CD14-positive monocyte (primary cell): ENCODE data around the gene MAP3K6. TPM values are rescaled to one million over a fixed set of nuclear protein-coding genes. Genes with fewer than 3 reads are reported as not detected.

Experiments
- DNase-seq, 3 donors: peaks; one replicate each; pipeline ENCODE4 v3.0.0-alpha.2; 2011 to 2022
- H2AFZ ChIP-seq: 2 replicates; pipeline ENCODE4 v1.6.0; 2012; ENCODE audit warnings: mild to moderate bottlenecking, low read depth, low read length, inconsistent platforms; ENCODE audit not compliant: insufficient read depth, poor library complexity, severe bottlenecking
- H3K27ac ChIP-seq, 2 donors: 1 replicate in 1 of 2; 2 replicates in 1 of 2; pipeline ENCODE4 v1.5.1; 2012 to 2013; ENCODE audit warnings: low read length in 2 of 2, control low read depth in 1 of 2, inconsistent platforms in 1 of 2, low read depth in 1 of 2, mild to moderate bottlenecking in 1 of 2
- H3K27me3 ChIP-seq, 2 donors: one replicate each; pipeline versions ENCODE4 v1.6.0 to v1.6.1; 2011 to 2013; ENCODE audit warnings: low read length in 2 of 2; ENCODE audit not compliant: control insufficient read depth in 2 of 2, insufficient read depth in 2 of 2
- H3K36me3 ChIP-seq, 2 donors: replicated peaks in 1 of 2; 1 replicate in 1 of 2; 2 replicates in 1 of 2; pipeline versions ENCODE4 v1.5.1 to v1.6.1; 2012 to 2013; ENCODE audit warnings: low read length in 2 of 2, control low read depth in 1 of 2, inconsistent platforms in 1 of 2, mild to moderate bottlenecking in 1 of 2; ENCODE audit not compliant: insufficient read depth in 2 of 2, control insufficient read depth in 1 of 2
- H3K4me1 ChIP-seq, 2 donors: 1 replicate in 1 of 2; 2 replicates in 1 of 2; pipeline versions ENCODE4 v1.5.1 to v1.6.1; 2012 to 2013; ENCODE audit warnings: low read length in 2 of 2, control low read depth in 1 of 2, inconsistent platforms in 1 of 2, mild to moderate bottlenecking in 1 of 2, moderate library complexity in 1 of 2; ENCODE audit not compliant: insufficient read depth in 2 of 2, control insufficient read depth in 1 of 2
- H3K4me2 ChIP-seq: replicated peaks from 2 replicates; pipeline ENCODE3; 2012; ENCODE audit warnings: low read length, moderate library complexity, mild to moderate bottlenecking; ENCODE audit not compliant: poor library complexity, severe bottlenecking; ENCODE audit errors: extremely low read depth
- H3K4me3 ChIP-seq, 3 experiments: fragments of 200-600 bp in 1 of 3; sonication (generic) in 1 of 3; replicated peaks in 1 of 3; 1 replicate in 2 of 3; 2 replicates in 1 of 3; pipeline ENCODE4 v1.5.1; 2011 to 2013; ENCODE audit warnings: low read length in 3 of 3, mild to moderate bottlenecking in 3 of 3, control low read depth in 2 of 3, low read depth in 2 of 3, inconsistent platforms in 1 of 3, moderate library complexity in 1 of 3
- H3K79me2 ChIP-seq: 2 replicates; pipeline ENCODE4 v1.6.0; 2012; ENCODE audit warnings: mild to moderate bottlenecking, control low read depth, inconsistent platforms, low read length, moderate library complexity; ENCODE audit not compliant: insufficient read depth
- H3K9ac ChIP-seq: 2 replicates; pipeline ENCODE4 v1.6.0; 2017; ENCODE audit warnings: low read length, mild to moderate bottlenecking; ENCODE audit not compliant: insufficient read depth, poor library complexity, severe bottlenecking
- H3K9me3 ChIP-seq, 2 donors: replicated peaks in 1 of 2; 1 replicate in 1 of 2; 2 replicates in 1 of 2; pipeline versions ENCODE4 v1.5.1 to v1.6.1; 2012 to 2013; ENCODE audit warnings: low read length in 2 of 2, control low read depth in 1 of 2; ENCODE audit not compliant: control insufficient read depth in 1 of 2, insufficient read depth in 1 of 2
- H4K20me1 ChIP-seq: 2 replicates; pipeline ENCODE4 v1.6.0; 2012; ENCODE audit warnings: mild to moderate bottlenecking, low read length, control low read depth, moderate library complexity; ENCODE audit not compliant: insufficient read depth
- H3K27ac Mint-ChIP-seq, 7 donors: one replicate each; pipeline ENCODE4 v1.8.0; 2020; ENCODE audit warnings: mild to moderate bottlenecking in 7 of 7, mixed read lengths in 7 of 7, moderate library complexity in 6 of 7, inconsistent platforms in 2 of 7
- H3K27me3 Mint-ChIP-seq, 3 donors: one replicate each; pipeline ENCODE4 v1.8.0; 2021 to 2022; ENCODE audit warnings: low read depth in 3 of 3, mild to moderate bottlenecking in 3 of 3, mixed read lengths in 3 of 3, moderate library complexity in 3 of 3, inconsistent platforms in 1 of 3
- H3K36me3 Mint-ChIP-seq, 2 donors: one replicate each; pipeline ENCODE4 v1.8.0; 2020; ENCODE audit warnings: mixed read lengths in 2 of 2, inconsistent platforms in 1 of 2, mild to moderate bottlenecking in 1 of 2
- H3K4me1 Mint-ChIP-seq: one replicate; pipeline ENCODE4 v1.8.0; 2020; ENCODE audit warnings: mild to moderate bottlenecking, mixed read lengths
- H3K4me3 Mint-ChIP-seq, 2 donors: one replicate each; pipeline ENCODE4 v1.8.0; 2020; ENCODE audit warnings: mild to moderate bottlenecking in 2 of 2, mixed read lengths in 2 of 2, moderate library complexity in 1 of 2
- H3K9me3 Mint-ChIP-seq, 7 donors: one replicate each; pipeline ENCODE4 v1.8.0; 2020 to 2022; ENCODE audit warnings: mixed read lengths in 7 of 7, mild to moderate bottlenecking in 6 of 7, moderate library complexity in 6 of 7, inconsistent platforms in 2 of 7
- CTCF ChIP-seq: fragments of 200-600 bp; IDR thresholded peaks from one replicate; pipeline ENCODE4 v1.8.0; 2022; ENCODE audit warnings: antibody characterized with exemption, mild to moderate bottlenecking
- WGBS: methylation state at CpG from one replicate; pipeline ENCODE4 v1.1.5; 2013; ENCODE audit warnings: missing lambda C conversion rate; ENCODE audit not compliant: insufficient coverage; 5-methylcytosine and 5-hydroxymethylcytosine counted together
- intact Hi-C, 2 donors: fragments of 100-400 bp; cut with micrococcal nuclease; formaldehyde crosslinking; loops; one replicate each; pipeline versions ENCODE4 v1.15.0 to v1.15.1; 2023
- polyA plus RNA-seq, 3 donors: library from polyadenylated mRNA; depleted of rRNA in 1 of 3; unstranded in 2 of 3; stranded (reverse) in 1 of 3; fragments of 300-500 nt in 2 of 3; fragments of >200 nt in 1 of 3; fragmentation: Illumina TruSeq in 2 of 3; gene quantifications; 1 replicate in 2 of 3; 2 replicates in 1 of 3; pipeline ENCODE4 v1.2.3, GENCODE V29; 2012 to 2021

The MAP3K6 gene
- polyA plus RNA-seq, 3 donors, result 3.2 to 14.8 (median 6.7) TPM

DNA sequence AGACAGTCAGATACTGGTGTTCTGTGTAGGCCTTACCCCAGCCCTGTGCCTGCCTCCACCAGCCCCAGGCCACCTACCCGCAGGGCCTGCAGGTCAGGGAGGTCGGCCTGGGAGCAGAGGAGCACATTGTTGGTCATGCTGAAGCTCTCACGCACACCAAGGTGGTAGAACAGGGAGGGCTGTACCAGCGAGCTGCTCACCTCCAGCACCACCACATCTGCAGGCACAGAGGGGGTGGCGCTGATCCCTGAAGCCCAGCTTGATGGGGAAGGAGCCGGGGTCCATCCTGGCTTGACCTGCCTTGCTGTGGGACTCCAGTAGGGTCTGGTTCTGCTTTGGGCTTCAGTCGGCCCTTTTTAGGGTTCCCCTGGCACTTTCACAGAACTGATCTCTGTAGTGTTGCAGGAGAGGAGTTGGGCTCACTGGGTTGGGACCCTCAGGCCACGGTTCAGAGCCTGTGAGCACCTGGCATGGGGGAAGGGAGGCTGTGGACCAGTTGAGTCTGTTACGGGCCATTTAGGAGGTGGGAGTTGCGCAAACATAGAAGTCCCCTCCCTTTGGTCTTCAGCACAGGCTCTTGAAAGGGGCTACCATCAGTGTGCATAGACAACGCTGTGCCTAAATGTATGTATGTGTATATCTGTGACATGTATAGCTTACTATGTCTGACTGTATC, 1.9 kb downstream of the MAP3K6 start:
- Histone ChIP-seq H2AFZ (peak overlapping the region; percentile 73), H3K4me3 (peak overlapping the region in 1 of 3 experiments; percentile 84), H3K4me2 (peak overlapping the region; percentile 97), H4K20me1 (peaks cover 9% of the 10 kb centered on the region), H3K27me3 (peaks cover 0 to 11% of the 10 kb centered on the region in 2 donors), H3K9ac (no peak overlapping the region), H3K79me2 (no peaks in the 10 kb centered on the region), H3K36me3 (peaks cover 0 to 22% of the 10 kb centered on the region in 2 donors), H3K4me1 (peaks cover 56 to 67% of the 10 kb centered on the region in 2 donors), H3K27ac (peak overlapping the region in 1 of 2 donors; percentile 12), H3K9me3 (no peaks in the 10 kb centered on the region)
- Mint-ChIP-seq H3K4me3 (peak overlapping the region; percentile 86 to 94), H3K36me3 (peaks cover 13 to 36% of the 10 kb centered on the region in 2 donors), H3K9me3 (peaks cover 0 to 2% (median 0%) of the 10 kb centered on the region in 7 donors), H3K27ac (peak overlapping the region in 6 of 7 donors; percentile 46 to 98 (median 85)), H3K27me3 (peaks cover 8 to 21% (median 19%) of the 10 kb centered on the region in 3 donors), H3K4me1 (peaks cover 63% of the 10 kb centered on the region)
- DNase-seq, result no peak
- TF ChIP-seq CTCF, result no peak
- intact Hi-C loops, result no loop called here
- WGBS, result 64% methylated on average over 6 of the region's 11 CpGs

DNA sequence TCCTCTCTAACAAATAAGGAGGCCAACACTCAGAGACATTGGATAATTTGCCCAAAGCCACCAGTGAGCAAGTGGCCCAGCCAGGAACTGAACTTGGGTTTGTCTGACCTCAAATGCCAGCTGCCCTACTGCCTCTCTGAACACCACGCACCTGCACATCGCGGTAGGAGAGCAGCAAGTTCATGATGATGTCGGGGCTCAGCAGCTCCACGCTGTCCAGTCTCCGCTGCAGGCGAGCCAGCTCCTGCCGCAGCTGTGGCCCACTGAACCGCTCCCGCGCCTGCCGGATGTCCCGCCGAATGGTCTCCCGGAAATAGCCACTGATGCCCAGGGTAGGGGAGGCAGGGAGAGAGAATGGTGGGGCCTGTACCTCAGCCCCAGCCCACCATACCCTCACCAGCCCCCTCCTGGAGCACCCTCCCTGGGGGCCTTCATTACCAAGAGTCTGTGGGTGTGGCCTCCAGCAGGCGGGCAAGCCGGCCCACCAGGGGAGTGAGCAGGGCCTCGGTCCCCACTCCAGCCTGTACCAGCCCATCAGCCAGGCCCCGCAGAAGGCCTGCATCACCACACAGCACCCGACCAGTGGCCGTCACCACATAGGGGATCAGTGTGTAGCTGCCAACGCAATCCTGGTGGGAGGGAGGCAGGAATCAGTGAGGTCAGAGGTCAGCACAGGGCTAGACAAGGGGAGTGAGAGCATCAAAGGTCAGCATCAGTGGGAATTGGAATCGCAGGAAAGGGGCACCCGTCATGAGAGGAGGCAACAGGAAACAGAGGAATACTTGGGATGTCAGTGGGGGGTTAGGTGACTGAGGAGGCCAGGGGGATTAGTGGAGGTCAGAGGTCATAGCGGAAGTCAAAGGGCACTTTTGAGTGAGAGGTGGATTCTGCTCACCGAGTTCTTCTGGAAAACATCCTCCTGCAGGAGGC, 2.7 kb downstream of the MAP3K6 start:
- Mint-ChIP-seq H3K27me3 (peaks cover 15 to 29% (median 27%) of the 10 kb centered on the region in 3 donors), H3K4me3 (no peak overlapping the region), H3K27ac (peak overlapping the region in 2 of 7 donors; percentile 72 to 73), H3K9me3 (peaks cover 0 to 2% (median 0%) of the 10 kb centered on the region in 7 donors), H3K4me1 (peaks cover 57% of the 10 kb centered on the region), H3K36me3 (peaks cover 18 to 44% of the 10 kb centered on the region in 2 donors)
- no peak overlapping the region for H3K4me2 ChIP-seq
- no peak for TF ChIP-seq CTCF
- H3K9me3 ChIP-seq, result no peaks in the 10 kb centered on the region
- 93% methylated on average over 14 of the region's 26 CpGs for WGBS
- H3K79me2 ChIP-seq, result no peaks in the 10 kb centered on the region
- H3K27ac ChIP-seq, result no peak overlapping the region
- no peak overlapping the region for H3K4me3 ChIP-seq
- peaks cover 15% of the 10 kb centered on the region for H4K20me1 ChIP-seq
- intact Hi-C loops, result no loop called here
- H3K4me1 ChIP-seq, result peaks cover 48 to 62% of the 10 kb centered on the region in 2 donors
- no peak overlapping the region for H3K9ac ChIP-seq
- DNase-seq, result no peak
- no peak overlapping the region for H2AFZ ChIP-seq
- H3K27me3 ChIP-seq, result peaks cover 0 to 18% of the 10 kb centered on the region in 2 donors
- peaks cover 0 to 22% of the 10 kb centered on the region in 2 donors for H3K36me3 ChIP-seq
